K562 (cell line): ENCODE data around the gene FBXO9. TPM values are rescaled to one million over a fixed set of nuclear protein-coding genes. Genes with fewer than 3 reads are reported as not detected.

ENCODE experiments used
- ATAC-seq: fragments of 200-7000 bp; cut with Tn5 transposase; 3 replicates; pipeline ENCODE4 v1.9.1; 2020; ENCODE audit warnings: moderate library complexity
- BruUV-seq: library from RNA; stranded (reverse); fragments of 400-500 nt; replicated peaks from 2 replicates; lab custom pipeline; 2021; lab: Mats Ljungman, UMichigan
- CTCF ChIA-PET: fragments of 300-600 bp; formaldehyde crosslinking; extraction: SDS; loops from one replicate; lab custom pipeline; 2021; ENCODE audit warnings: low intra/inter-chr PET ratio; lab: Yijun Ruan, JAX
- POLR2A ChIA-PET: fragments of 300-600, 350-650 bp; sonication (Branson Sonifier 250); formaldehyde crosslinking; extraction: SDS; loops from one replicate; lab custom pipeline; 2021; ENCODE audit warnings: antibody characterized with exemption, inconsistent platforms; lab: Yijun Ruan, JAX
- DNase-seq, 4 experiments: peaks; one replicate each; pipeline versions ENCODE4 v3.0.0 to v3.0.0-alpha.2; 2011 to 2018; ENCODE audit warnings: low spot score in 3 of 4, mixed read lengths in 3 of 4; ENCODE audit errors: extremely low read depth in 1 of 4
- FAIRE-seq: peaks from 2 replicates; lab custom pipeline; 2011; peaks lifted over from hg19 to GRCh38; lab: Jason Lieb, UNC
- H2AFZ ChIP-seq: 2 replicates; pipeline ENCODE4 v1.6.0; 2011; ENCODE audit warnings: low read depth, low read length, control low read depth, inconsistent platforms
- H3K27ac ChIP-seq: fragments of 200-600 bp; 3 replicates; pipeline ENCODE4 v1.8.0; 2011; ENCODE audit warnings: low read depth, mild to moderate bottlenecking, control low read depth, inconsistent platforms, low read length, moderate library complexity, mixed read lengths; ENCODE audit errors: extremely low read depth
- H3K27me3 ChIP-seq, 2 experiments: fragments of 300-600 bp in 1 of 2; 2 replicates in 1 of 2; 3 replicates in 1 of 2; pipeline versions ENCODE4 v1.6.0 to v1.8.0; 2011; ENCODE audit warnings: inconsistent platforms in 2 of 2, low read length in 2 of 2, mild to moderate bottlenecking in 1 of 2, mixed read lengths in 1 of 2, moderate library complexity in 1 of 2; ENCODE audit not compliant: control insufficient read depth in 2 of 2, insufficient read depth in 2 of 2
- H3K36me3 ChIP-seq: fragments of 300-600 bp; 3 replicates; pipeline ENCODE4 v1.8.0; 2011; ENCODE audit warnings: mild to moderate bottlenecking, low read length, inconsistent platforms; ENCODE audit not compliant: control insufficient read depth, insufficient read depth
- H3K4me1 ChIP-seq, 2 experiments: fragments of 200-600 bp in 1 of 2; replicated peaks in 1 of 2; 2 replicates in 1 of 2; 3 replicates in 1 of 2; pipeline versions ENCODE4 v1.5.1 to v1.8.0; 2011; ENCODE audit warnings: inconsistent platforms in 2 of 2, low read length in 2 of 2, mild to moderate bottlenecking in 1 of 2, mixed read lengths in 1 of 2, moderate library complexity in 1 of 2; ENCODE audit not compliant: control insufficient read depth in 2 of 2, insufficient read depth in 2 of 2
- H3K4me2 ChIP-seq: 2 replicates; pipeline ENCODE4 v1.6.1; 2011; ENCODE audit warnings: low read length, control low read depth, inconsistent platforms, mixed read lengths; ENCODE audit not compliant: insufficient read depth
- H3K4me3 ChIP-seq: fragments of 200-600 bp; sonication (generic), shearing (Covaris generic); 2 replicates; pipeline ENCODE4 v1.5.1; 2016; ENCODE audit warnings: control low read depth, inconsistent platforms
- H3K79me2 ChIP-seq: fragments of 200-600 bp; 3 replicates; pipeline ENCODE4 v1.8.0; 2011; ENCODE audit warnings: low read length, inconsistent platforms; ENCODE audit not compliant: control insufficient read depth, insufficient read depth
- H3K9ac ChIP-seq, 2 experiments: 2 replicates each; pipeline versions ENCODE4 v1.6.0 to v1.6.1; 2011; ENCODE audit warnings: low read depth in 2 of 2, low read length in 2 of 2, control low read depth in 1 of 2, inconsistent platforms in 1 of 2, mild to moderate bottlenecking in 1 of 2, mixed read lengths in 1 of 2; ENCODE audit not compliant: insufficient read depth in 1 of 2
- H3K9me1 ChIP-seq: one replicate; pipeline ENCODE4 v1.6.0; 2011; ENCODE audit warnings: inconsistent platforms, mild to moderate bottlenecking, low read length, moderate library complexity; ENCODE audit not compliant: control insufficient read depth, insufficient read depth
- H3K9me3 ChIP-seq: replicated peaks from 2 replicates; pipeline ENCODE4 v1.5.1; 2011; ENCODE audit warnings: low read depth, low read length, inconsistent platforms; ENCODE audit not compliant: control insufficient read depth, insufficient read depth
- H4K20me1 ChIP-seq: replicated peaks from 2 replicates; pipeline ENCODE4 v1.6.1; 2011; ENCODE audit warnings: low read length, inconsistent platforms, mixed read lengths; ENCODE audit not compliant: control insufficient read depth, insufficient read depth
- CUX1 ChIP-seq: fragments of 200-800 bp; sonication (Bioruptor generic); IDR thresholded peaks from 2 replicates; pipeline ENCODE4 v1.6.1; 2016; ENCODE audit warnings: missing genetic modification characterization, missing compliant biosample characterization
- DMBX1 ChIP-seq: fragments of 250-450 bp; sonication (Bioruptor Pico); IDR thresholded peaks from 2 replicates; pipeline ENCODE4 v1.8.0; 2022; ENCODE audit warnings: inconsistent platforms, mild to moderate bottlenecking, moderate library complexity, borderline replicate concordance
- ELF1 ChIP-seq: fragments of 200-800 bp; sonication (Bioruptor generic); IDR thresholded peaks from 2 replicates; pipeline ENCODE4 v1.6.1; 2016; ENCODE audit warnings: missing genetic modification characterization, missing compliant biosample characterization
- POLR2B ChIP-seq: fragments of 450-650 bp; IDR thresholded peaks from 2 replicates; pipeline ENCODE4 v1.6.1; 2018; ENCODE audit warnings: low read depth; ENCODE audit not compliant: partially characterized antibody
- PREB ChIP-seq: sonication (generic); formaldehyde crosslinking; IDR thresholded peaks from 2 replicates; pipeline ENCODE4 v1.8.1; 2023; ENCODE audit warnings: mild to moderate bottlenecking, missing genetic modification reagents
- SMAD3 ChIP-seq: fragments of 450-650 bp; formaldehyde crosslinking; conservative IDR thresholded peaks from 2 replicates; pipeline ENCODE4 v1.4.0; 2020; ENCODE audit warnings: mild to moderate bottlenecking
- ZNF41 ChIP-seq: fragments of 250-450 bp; sonication (Bioruptor Pico); conservative IDR thresholded peaks from 2 replicates; pipeline ENCODE4 v1.4.0; 2020; ENCODE audit warnings: mild to moderate bottlenecking
- ZNF699 ChIP-seq: fragments of 250-450 bp; sonication (Bioruptor Pico); IDR thresholded peaks from 2 replicates; pipeline ENCODE4 v1.8.0; 2021; ENCODE audit warnings: mild to moderate bottlenecking, moderate library complexity; ENCODE audit not compliant: insufficient replicate concordance
- ZNF76 ChIP-seq: fragments of 250-450 bp; sonication (Bioruptor Pico); IDR thresholded peaks from 2 replicates; pipeline ENCODE4 v1.4.0; 2020; ENCODE audit warnings: mild to moderate bottlenecking, moderate library complexity, borderline replicate concordance
- ZZZ3 ChIP-seq: fragments of 450-650 bp; IDR thresholded peaks from 2 replicates; pipeline ENCODE4 v1.6.1; 2016; ENCODE audit warnings: antibody characterized with exemption, mild to moderate bottlenecking, moderate library complexity
- WGBS: fragments of 100-300 bp; shearing (Covaris generic); methylation state at CpG from one replicate; pipeline ENCODE4 v1.1.6; 2016; ENCODE audit warnings: low coverage, mixed read lengths; ENCODE audit not compliant: insufficient coverage; ENCODE audit errors: missing lambda C conversion rate; 5-methylcytosine and 5-hydroxymethylcytosine counted together
- in situ Hi-C: fragments of 300-500 bp; cut with MboI; formaldehyde crosslinking; loops from 4 replicates; pipeline ENCODE4 v1.15.0; 2018; ENCODE audit warnings: inconsistent platforms, mixed read lengths
- intact Hi-C: fragments of 100-400 bp; cut with micrococcal nuclease; formaldehyde crosslinking; loops from 2 replicates; pipeline ENCODE4 v1.14.2; 2022
- polyA plus RNA-seq, 8 experiments: library from polyadenylated mRNA; depleted of rRNA in 4 of 8; stranded (reverse) in 5 of 8; unstranded in 3 of 8; fragments of >200 nt; fragmentation: Nextera tagmentation in 2 of 8; fragmentation: Illumina TruSeq in 1 of 8; extraction: Ambion mirVana in 2 of 8; extraction: Trizol in 1 of 8; gene quantifications; 2 replicates each; pipeline versions ENCODE4 v1.2.1 to v1.2.3, GENCODE V29; 2011 to 2014; ENCODE audit warnings: inconsistent platforms in 1 of 8, missing spikeins in 1 of 8
- total RNA-seq, 7 experiments: library from RNA; depleted of rRNA in 6 of 7; stranded (reverse); fragments of >200 nt in 6 of 7; fragmentation: Illumina TruSeq in 2 of 7; extraction: Trizol in 2 of 7; gene quantifications; 2 replicates each; pipeline versions ENCODE4 v1.2.1 to v1.2.3, GENCODE V29; 2011 to 2021; ENCODE audit warnings: low replicate concordance in 1 of 7

Gene FBXO9
- total and polyA plus RNA-seq, 9 of the 15 experiments (the other 6 are each of a cell fraction or from before 2014, with no cell fraction given): 10.1 to 85.3 (median 51.4) TPM

GRCh38 chr6:53113742-53114141, 48.5 kb downstream of the FBXO9 start:
- Histone ChIP-seq H3K9me1 (no peaks in the 10 kb centered on the region), H3K27ac (no peak overlapping the region), H3K9me3 (no peaks in the 10 kb centered on the region), H3K36me3 (no peaks in the 10 kb centered on the region), H3K4me3 (no peak overlapping the region), H3K9ac (no peak overlapping the region), H2AFZ (no peak overlapping the region), H3K27me3 (peaks cover 2 to 10% of the 10 kb centered on the region in 2 experiments; a peak in 1 of 5 replicates), H3K4me2 (no peak overlapping the region), H3K79me2 (no peaks in the 10 kb centered on the region), H3K4me1 (no peaks in the 10 kb centered on the region), H4K20me1 (no peaks in the 10 kb centered on the region)
- 0% methylated on average over 4 of the region's 4 CpGs for WGBS
- ATAC-seq (no peak), DNase-seq (no peak), FAIRE-seq (no peak)
- CTCF ChIA-PET: no interaction called here
- in situ Hi-C loops: no loop called here
- TF ChIP-seq SMAD3: no peak
- intact Hi-C loops: no loop called here
- POLR2A ChIA-PET: interaction anchor here (1.1 kb wide), 1 partner anchor 18 kb away, joined by 5 read pairs; no protein-coding TSS in a partner anchor
- no TSS peak for BruUV-seq

GRCh38 chr6:53115113-53115512, 49.9 kb downstream of the FBXO9 start:
- Histone ChIP-seq H4K20me1 (no peaks in the 10 kb centered on the region), H3K4me1 (no peaks in the 10 kb centered on the region), H3K9ac (no peak overlapping the region), H3K79me2 (no peaks in the 10 kb centered on the region), H3K27me3 (peaks cover 2 to 13% of the 10 kb centered on the region in 2 experiments; a peak in 1 of 5 replicates), H3K9me1 (no peaks in the 10 kb centered on the region), H3K4me2 (no peak overlapping the region), H3K27ac (no peak overlapping the region), H2AFZ (no peak overlapping the region), H3K9me3 (no peaks in the 10 kb centered on the region), H3K4me3 (no peak overlapping the region), H3K36me3 (no peaks in the 10 kb centered on the region)
- in situ Hi-C loops: no loop called here
- DNase-seq (no peak), FAIRE-seq (no peak), ATAC-seq (no peak)
- 0% methylated on average over 1 of the region's 1 CpG for WGBS
- ChIA-PET CTCF (no interaction called here), POLR2A (no interaction called here)
- BruUV-seq: no TSS peak
- intact Hi-C loops: no loop called here
- TF ChIP-seq POLR2B (no peak), DMBX1 (CRISPR knock-in tag) (no peak), ELF1 (no peak), PREB (CRISPR knock-in tag) (no peak), ZNF76 (CRISPR knock-in tag) (no peak), ZZZ3 (no peak), ZNF41 (no peak), ZNF699 (CRISPR knock-in tag) (no peak), CUX1 (CRISPR knock-in tag) (no peak)
